ENCODE data around the gene ACTA2. TPM values are rescaled to one million over a fixed set of nuclear protein-coding genes. Genes with fewer than 3 reads are reported as not detected.
A peak's percentile ranks its signal among the peaks of the same experiment; 100 is the strongest.
"Not testable (repeated sequence)": the region's sequence is repeated elsewhere in the genome, so short reads cannot be mapped to it uniquely, and the experiment has no call there.

ACTA2 gene
- total RNA-seq, 6 experiments from 2014 or later, result 15.0 to 127 (median 80.7) TPM

- Histone ChIP-seq H3K4me1 (peaks cover 0 to 9% (median 0%) of the 10 kb centered on the region in 4 donors), H3K9me3 (no peaks in the 10 kb centered on the region), H3K36me3 (peaks cover 0 to 8% (median 0%) of the 10 kb centered on the region in 4 donors), H3K4me3 (no peak overlapping the region), H3K27me3 (no peaks in the 10 kb centered on the region), H3K27ac (no peak overlapping the region)
- intact Hi-C loops (cut with DNase I), result loop anchor here (5.0 to 10.0 kb wide), 3 partner anchors 46 to 102 kb away; no protein-coding TSS in a partner anchor
- ATAC-seq (no peak), DNase-seq (no peak)
- TF ChIP-seq POLR2A (IDR thresholded peaks at IDR 0.05) (no peak), CTCF (IDR thresholded peaks at IDR 0.05) (no peak)
- 74% methylated on average over 3 of the region's 3 CpGs for WGBS (ENCODE audit: insufficient coverage, low coverage, low lambda C conversion rate, missing lambda C conversion rate)
Observed at GRCh38 chr10:88936656-88937055, 15.9 kb downstream of the ACTA2 start.

GRCh38 chr10:88934900-88935672, 17.5 kb downstream of the ACTA2 start:
- intact Hi-C loops (cut with DNase I), result loop anchor here (5.0 to 10.0 kb wide), 3 partner anchors 47 to 100 kb away; no protein-coding TSS in a partner anchor
- 17% methylated on average over 16 of the region's 17 CpGs for WGBS (ENCODE audit: insufficient coverage, low coverage, low lambda C conversion rate, missing lambda C conversion rate)
- peaks cover 0 to 8% (median 0%) of the 10 kb centered on the region in 4 donors for H3K36me3 ChIP-seq
- no peaks in the 10 kb centered on the region for H3K27me3 ChIP-seq
- ATAC-seq (peak; percentile 87 to 91 (median 90)), DNase-seq (peak; percentile 50 to 87 (median 74))
- no peaks in the 10 kb centered on the region for H3K9me3 ChIP-seq
- no peak for TF ChIP-seq POLR2A (IDR thresholded peaks at IDR 0.05)
- peak; percentile 80 to 92 (median 86) for TF ChIP-seq CTCF (IDR thresholded peaks at IDR 0.05)
- peaks cover 0 to 9% (median 0%) of the 10 kb centered on the region in 4 donors for H3K4me1 ChIP-seq
- H3K27ac ChIP-seq, result peak overlapping the region; percentile 30 to 80 (median 64)
- H3K4me3 ChIP-seq, result no peak overlapping the region

GRCh38 chr10:88933564-88933963, 19.0 kb downstream of the ACTA2 start:
- ATAC-seq (no peak), DNase-seq (no peak)
- H3K4me1 ChIP-seq, result peaks cover 0 to 9% (median 0%) of the 10 kb centered on the region in 4 donors
- H3K27ac ChIP-seq, result no peak overlapping the region
- intact Hi-C loops (cut with DNase I), result loop anchor here in 1 of 2 donors (10.0 kb wide), 2 partner anchors 51 to 99 kb away; no protein-coding TSS in a partner anchor
- H3K4me3 ChIP-seq, result no peak overlapping the region
- no peaks in the 10 kb centered on the region for H3K9me3 ChIP-seq
- H3K36me3 ChIP-seq, result peaks cover 0 to 8% (median 0%) of the 10 kb centered on the region in 4 donors
- no peaks in the 10 kb centered on the region for H3K27me3 ChIP-seq
- TF ChIP-seq POLR2A (IDR thresholded peaks at IDR 0.05) (no peak), CTCF (IDR thresholded peaks at IDR 0.05) (no peak)
- no CpG with 5 or more reads among the region's 2 CpGs for WGBS (ENCODE audit: insufficient coverage, low coverage, low lambda C conversion rate, missing lambda C conversion rate)

- Histone ChIP-seq H3K36me3 (peaks cover 0 to 2% (median 0%) of the 10 kb centered on the region in 4 donors), H3K4me1 (peaks cover 0 to 9% (median 0%) of the 10 kb centered on the region in 4 donors), H3K4me3 (no peak overlapping the region), H3K27ac (no peak overlapping the region), H3K27me3 (no peaks in the 10 kb centered on the region), H3K9me3 (no peaks in the 10 kb centered on the region)
- intact Hi-C loops (cut with DNase I), result loop anchor here in 1 of 2 donors (10.0 kb wide), 2 partner anchors 52 to 98 kb away; no protein-coding TSS in a partner anchor
- DNase-seq (no peak), ATAC-seq (peak; percentile 78 to 84 (median 80))
- TF ChIP-seq CTCF (IDR thresholded peaks at IDR 0.05), result peak; percentile 84 to 93 (median 85)
- TF ChIP-seq POLR2A (IDR thresholded peaks at IDR 0.05), result no peak
- WGBS (ENCODE audit: insufficient coverage, low coverage, low lambda C conversion rate, missing lambda C conversion rate), result 46% methylated on average over 4 of the region's 7 CpGs
Observed at GRCh38 chr10:88932539-88933256, 19.9 kb downstream of the ACTA2 start.

GRCh38 chr10:88932029-88932428, 20.5 kb downstream of the ACTA2 start:
- H3K4me3 ChIP-seq, H3K9me3 ChIP-seq, H3K27me3 ChIP-seq, H3K36me3 ChIP-seq, H3K4me1 ChIP-seq, ATAC-seq, DNase-seq, H3K27ac ChIP-seq: not testable (repeated sequence)
- WGBS (ENCODE audit: insufficient coverage, low coverage, low lambda C conversion rate, missing lambda C conversion rate), result 85% methylated on average over 5 of the region's 5 CpGs
- intact Hi-C loops (cut with DNase I), result loop anchor here in 1 of 2 donors (10.0 kb wide), 2 partner anchors 53 to 97 kb away; no protein-coding TSS in a partner anchor
